Stimulated activated CD8-positive, alpha-beta memory T cell treated with anti-CD3 and anti-CD28 coated beads, Interleukin-4, amount 100 ng/mL, for 4 hours (primary cell): Measurements from ENCODE around the gene USP4.

Experiments used
- DNase-seq, 2 donors: peaks; one replicate each; pipeline ENCODE4 v3.0.0-alpha.2; 2020; ENCODE audit warnings: low read depth in 2 of 2, low spot score in 1 of 2

The USP4 gene

DNA sequence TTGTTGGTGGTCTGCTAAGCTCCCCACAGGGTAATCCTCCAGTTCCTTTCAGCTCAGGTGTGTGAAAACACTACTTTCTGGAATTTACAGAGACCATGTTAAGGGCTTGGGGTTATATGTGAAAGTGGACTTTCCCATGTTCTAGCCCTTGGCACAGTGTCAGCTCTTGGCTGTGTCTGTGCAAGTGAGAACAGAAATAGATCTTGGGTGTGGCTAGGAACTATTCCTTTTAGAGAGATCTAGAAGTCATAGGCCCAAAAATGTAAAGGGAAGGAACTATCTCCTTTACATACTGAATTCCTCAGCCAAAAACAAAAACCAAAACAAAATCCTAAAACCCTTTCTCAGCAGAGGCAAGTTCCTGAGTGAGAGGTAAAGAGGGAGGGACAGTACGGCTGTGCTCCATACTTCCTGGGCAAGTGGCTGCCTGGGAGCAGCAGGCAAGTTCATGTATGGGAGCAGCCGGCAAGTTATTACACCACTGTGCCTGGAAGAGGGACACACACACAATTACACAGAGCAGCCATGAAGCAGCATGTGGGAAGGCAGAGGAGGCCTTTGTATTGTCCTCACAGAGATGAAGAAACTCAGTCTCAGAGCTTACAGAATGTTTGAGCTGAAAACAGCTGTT, 43.0 kb downstream of the USP4 start:
- DNase-seq = no peak

DNA sequence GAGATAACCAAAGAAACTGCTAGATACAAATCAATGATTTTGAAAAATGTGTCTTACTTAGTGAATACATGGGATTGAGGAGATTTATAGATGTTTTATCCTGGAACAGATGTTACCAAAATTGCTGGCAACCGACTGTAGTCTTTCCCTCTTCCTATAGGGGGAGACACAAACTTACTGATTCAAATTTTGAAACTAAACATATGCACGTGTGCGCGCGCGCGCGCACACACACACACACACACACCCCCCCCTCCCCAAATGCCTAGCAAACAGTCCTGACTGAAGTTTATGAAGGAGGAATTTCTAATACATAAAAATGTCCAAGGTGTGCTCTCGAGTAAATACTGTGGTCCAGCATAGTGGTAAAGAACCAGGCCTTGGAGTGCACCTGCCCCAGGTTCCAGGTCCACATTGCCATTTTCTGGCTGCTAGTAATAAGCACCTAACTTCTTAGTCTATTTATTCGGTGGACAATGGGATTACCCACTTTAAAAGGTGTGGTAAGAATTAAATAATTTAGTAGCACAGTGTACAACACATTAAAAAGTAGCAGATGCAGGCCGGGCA, 44.3 kb downstream of the USP4 start:
- no peak for DNase-seq

DNA sequence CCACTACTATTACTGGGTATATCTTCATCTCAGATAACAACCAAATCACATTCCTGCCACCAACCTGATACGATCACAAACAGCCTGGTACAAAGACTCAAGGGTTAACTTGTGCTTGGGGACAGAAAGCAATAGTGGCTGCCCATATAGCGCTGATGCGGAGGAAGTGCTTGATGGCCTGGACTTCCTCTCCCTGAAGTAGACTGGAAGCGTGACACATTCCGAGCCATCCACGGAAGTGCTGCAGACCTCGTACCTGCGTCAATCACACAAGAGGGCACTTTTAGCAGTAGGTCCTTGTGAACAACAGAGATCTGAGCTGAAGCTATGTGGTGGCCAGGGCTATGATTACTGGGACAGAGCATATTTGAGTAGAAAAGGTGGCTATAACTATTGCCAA, 45.5 kb downstream of the USP4 start:
- DNase-seq = no peak

GRCh38 chr3:49283997-49284396, 55.9 kb downstream of the USP4 start:
- DNase-seq = no peak

DNA sequence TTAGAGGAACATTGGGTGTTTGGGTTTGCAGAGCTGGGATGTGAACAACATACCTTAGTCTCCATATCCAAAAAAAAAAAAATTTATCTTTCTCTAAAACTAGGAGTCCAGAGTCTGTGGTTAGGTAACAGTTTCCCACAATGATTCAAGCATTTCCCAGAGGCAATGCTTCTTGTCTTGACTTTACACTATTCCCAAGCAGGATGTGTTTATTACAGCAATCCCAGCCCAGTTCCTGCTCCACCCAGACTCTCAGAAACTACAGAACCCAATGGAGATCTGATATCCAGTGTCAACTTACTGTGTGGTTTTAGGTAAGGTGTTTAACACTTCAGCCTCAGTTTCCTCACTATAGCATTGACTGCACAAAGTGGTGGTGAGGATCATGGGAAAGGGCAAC, 60.5 kb downstream of the USP4 start:
- no peak for DNase-seq

DNA sequence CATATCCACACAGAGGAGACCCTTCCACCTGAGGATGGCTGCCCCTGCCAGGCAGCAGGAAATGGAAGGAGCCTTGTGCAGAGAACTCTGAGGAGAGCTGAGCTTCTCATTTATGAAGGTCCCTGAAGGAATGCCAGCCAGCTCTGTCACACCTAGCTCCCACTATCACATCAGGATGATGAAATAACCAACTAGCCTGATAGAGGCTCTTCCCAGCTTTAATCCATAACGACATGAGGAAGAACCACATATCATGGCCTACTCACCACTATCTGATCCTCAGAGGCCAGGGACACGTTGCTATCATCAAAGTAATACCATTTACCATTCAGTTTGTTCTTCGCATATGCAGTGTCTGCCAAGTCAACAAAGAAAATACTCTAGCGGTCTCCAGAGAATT, 61.3 kb downstream of the USP4 start:
- no peak for DNase-seq

DNA sequence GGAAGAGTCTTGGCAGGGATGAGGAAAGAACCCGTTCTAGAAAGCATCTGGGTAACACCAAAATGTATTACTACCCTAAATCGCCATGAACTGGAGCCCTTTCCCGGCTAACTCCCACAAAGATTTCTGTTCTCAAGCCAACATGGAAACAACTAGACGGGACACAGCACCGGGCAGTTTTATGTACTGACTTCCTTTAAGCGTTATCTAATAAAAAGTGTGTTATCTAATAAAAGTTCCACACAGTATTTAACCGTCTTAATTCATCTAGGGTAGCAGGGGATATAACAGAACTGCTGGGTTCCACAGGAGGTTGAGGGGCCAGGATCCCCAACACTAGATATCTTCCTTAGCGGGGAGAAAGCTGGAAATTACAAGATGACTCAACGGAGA, 62.5 kb downstream of the USP4 start:
- DNase-seq = no peak

- peak; percentile 41 to 55 for DNase-seq
These were observed 63.1 kb downstream of the USP4 start, which contains the start of gene C3orf62 for GRCh38 chr3:49276475-49277382. TSS of gene C3orf62 (minus strand) at chr3:49277232. CDS start at chr3:49276872, 360 bp downstream.

- DNase-seq = no peak
These were observed 65.9 kb downstream of the USP4 start for GRCh38 chr3:49273825-49274532.

DNA sequence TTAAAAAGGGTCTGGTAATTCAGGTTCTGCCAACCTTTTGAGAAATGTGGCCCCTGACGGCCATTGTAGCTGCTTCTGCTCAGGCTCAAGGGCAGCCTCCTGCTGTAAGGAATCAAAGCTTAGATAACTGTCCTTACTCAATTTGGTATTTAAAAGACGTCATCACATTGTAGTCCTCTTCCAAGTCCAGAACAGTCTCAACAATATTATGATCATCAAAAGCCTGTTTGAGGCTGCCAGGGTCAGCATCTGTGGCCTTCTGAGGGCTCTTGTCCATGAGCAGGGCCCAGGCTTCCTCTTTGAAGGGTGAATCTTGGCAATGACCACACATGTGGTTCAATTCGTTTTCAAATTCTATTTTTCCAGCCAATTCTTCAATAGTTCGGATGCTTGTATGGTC, 68.8 kb downstream of the USP4 start:
- DNase-seq = no peak

GRCh38 chr3:49270156-49270500, 69.7 kb downstream of the USP4 start:
- no peak for DNase-seq

DNA sequence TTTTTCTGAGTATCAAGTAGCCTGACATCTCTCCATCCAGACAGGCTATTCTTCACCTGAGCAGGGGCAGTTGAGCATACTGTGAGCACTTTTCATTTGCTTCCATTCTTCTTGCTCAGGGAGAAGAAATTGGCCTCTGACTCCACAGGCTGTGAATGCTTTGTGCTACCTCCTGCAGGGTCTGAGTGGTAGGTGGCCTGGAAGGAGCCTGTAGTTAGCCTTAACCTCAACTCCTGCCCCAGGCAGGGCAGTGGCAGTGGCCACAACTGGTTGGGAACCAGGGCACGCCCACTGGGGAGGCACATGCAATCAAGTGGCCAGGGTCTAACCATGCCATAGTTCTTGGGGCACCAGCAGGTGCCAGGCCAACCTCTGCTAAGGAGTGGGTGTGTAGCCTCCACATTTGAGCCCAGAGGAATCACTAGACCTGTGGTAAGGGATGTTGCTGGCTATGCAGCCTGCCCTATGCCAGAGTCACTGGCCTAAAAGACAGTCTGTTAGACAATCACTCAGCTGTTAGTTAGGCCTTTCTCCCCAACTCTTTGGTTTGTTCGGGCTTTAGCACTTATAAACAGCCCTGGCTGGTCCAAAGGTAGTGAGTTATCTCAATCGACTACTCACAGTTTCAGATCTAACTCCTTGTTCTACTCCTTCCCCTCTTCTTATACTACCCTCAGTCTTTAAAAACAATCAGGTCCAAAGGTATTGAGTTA, 70.3 kb downstream of the USP4 start:
- no peak for DNase-seq

DNA sequence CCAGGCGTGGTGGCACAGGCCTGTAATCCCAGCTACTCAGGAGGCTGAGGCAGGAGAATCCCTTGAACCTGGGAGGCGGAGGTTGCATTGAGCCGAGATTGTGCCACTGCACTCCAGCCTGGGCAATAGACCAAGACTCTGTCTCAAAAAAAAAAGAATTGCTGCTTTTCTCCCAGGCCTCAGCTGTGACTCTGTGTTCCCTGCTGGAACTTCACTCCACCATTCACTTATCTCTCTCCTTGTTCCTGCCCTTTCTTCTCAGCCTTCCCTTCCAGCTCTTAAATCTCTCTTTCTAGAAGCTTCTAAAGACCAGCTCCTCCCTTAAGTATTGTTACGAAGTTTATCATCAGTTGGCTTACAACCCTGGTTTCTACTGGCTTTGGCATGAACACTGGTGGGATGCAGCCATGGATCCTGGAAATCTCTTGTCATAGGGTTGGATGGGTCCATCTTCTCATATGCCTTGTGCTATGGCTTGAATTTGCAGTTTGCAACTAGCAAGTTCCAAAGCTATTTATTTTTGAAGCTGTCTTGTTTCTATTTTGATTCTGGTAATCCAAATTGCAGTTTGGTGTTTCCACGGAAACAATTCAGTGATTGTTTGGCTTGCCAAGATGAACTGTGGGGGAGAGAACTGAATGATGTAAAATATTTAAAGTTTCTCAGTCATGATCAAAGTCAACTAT, 73.3 kb downstream of the USP4 start:
- DNase-seq = no peak

DNA sequence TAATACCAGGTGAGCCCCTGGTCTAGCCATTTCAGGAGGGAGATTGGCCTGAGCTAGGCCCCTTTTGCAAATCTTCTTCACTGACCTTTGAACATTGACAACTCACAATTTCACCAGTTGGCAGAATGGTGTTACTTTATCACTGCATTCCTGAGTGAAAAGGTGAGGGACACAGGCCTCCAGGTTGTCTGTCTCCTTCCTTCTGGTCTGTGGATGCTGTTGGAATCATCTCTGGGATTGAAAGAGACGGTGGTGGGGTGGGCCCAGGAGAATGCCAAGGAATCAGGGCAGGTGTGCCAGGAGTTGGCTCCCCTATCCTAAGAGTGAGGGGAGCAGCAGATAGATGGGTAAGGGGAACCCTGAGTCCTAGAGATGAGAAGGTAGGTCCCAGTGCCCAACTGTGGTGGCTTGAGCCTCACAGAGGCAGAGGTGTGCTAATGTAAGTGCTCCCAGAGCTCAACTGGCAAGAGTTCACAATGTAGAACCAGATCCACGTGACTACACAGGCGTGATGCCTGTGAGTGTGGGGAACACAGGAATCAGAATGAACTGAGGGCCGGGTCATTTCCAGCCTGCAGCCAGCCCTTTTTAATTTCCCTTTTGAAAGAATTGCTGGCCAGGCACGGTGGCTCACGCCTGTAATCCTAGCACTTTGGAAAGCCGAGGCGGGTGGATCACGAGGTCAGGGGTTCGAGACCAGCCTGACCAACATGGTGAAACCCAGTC, 74.0 kb downstream of the USP4 start:
- no peak for DNase-seq

GRCh38 chr3:49263159-49263889, 76.5 kb downstream of the USP4 start:
- no peak for DNase-seq

GRCh38 chr3:49260806-49261324, 79.0 kb downstream of the USP4 start:
- no peak for DNase-seq

DNA sequence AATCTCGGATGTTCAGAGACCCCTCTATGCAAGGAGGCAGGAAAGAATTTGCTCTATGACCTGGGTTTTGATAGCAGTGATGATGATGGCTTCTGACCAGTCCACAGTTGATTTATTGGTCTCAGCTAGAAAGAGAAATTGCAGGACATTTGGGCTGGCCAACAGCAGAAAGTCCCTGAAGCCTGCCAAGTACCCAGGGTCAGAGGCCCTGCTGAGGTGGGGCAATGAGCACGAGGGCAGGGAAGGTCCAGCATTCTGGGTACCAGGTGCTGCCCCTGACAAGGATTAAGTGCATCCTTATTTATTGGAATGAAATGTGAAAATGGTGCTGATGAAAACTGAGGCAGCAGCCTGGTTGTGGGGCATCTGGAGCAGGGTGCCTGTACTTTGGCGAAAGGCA, 82.7 kb downstream of the USP4 start:
- DNase-seq = no peak

DNA sequence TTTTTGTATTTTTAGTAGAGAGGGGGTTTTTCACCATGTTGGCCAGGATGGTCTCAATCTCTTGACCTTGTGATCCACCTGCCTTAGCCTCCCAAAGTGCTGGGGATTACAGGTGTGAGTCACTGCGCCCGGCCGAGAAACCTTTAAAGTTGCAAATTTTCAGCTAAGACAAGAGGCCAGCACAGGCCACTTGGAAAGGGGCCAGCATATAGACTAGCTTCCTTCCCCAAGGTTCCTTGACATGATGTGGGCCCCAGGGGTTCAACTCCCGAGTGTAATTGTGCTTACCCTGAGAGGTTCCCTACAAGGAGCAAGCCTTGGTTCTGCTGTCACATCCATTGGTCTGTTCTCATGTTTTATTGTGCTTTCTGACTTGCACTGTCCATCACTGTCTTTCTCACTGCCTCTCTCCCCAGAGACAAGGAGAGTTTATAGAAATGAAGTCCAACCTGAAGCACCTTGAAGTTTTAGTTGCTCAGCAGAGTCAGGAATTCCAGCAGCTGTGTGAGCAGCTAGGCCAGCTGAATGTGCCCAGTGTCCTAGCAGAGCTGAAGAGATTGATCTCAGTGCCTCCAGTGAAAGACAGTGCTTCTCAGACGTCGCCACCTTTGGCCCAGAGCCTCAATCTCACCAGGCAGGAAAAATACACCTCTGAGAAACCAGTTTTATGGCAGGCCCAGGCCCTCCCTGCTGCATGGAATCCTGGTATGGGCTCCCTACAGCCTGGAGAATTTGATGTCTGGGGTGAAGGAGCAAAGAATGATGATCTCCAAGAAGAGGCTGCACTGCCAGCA, 83.9 kb downstream of the USP4 start:
- no peak for DNase-seq
